Neural cell (in vitro differentiated cells): ENCODE results near the gene COPS9.

ENCODE experiments used
- EP300 ChIP-seq: fragments of 450-650 bp; conservative IDR thresholded peaks from 2 replicates; pipeline ENCODE4 v1.6.1; 2014; ENCODE audit warnings: antibody characterized with exemption, mild to moderate bottlenecking, moderate library complexity; ENCODE audit not compliant: poor library complexity, severe bottlenecking
- EZH2 ChIP-seq: fragments of 200-600, 300-800 bp; shearing (Covaris generic), sonication (generic); IDR thresholded peaks from 2 replicates; pipeline ENCODE4 v1.6.1; 2014; ENCODE audit warnings: antibody characterized with exemption, low read length, borderline replicate concordance, mild to moderate bottlenecking; ENCODE audit not compliant: insufficient read depth, poor library complexity, severe bottlenecking
- MXI1 ChIP-seq: fragments of 450-650 bp; conservative IDR thresholded peaks from 2 replicates; pipeline ENCODE4 v1.6.1; 2014; ENCODE audit warnings: antibody characterized with exemption, mild to moderate bottlenecking; ENCODE audit not compliant: poor library complexity, severe bottlenecking
- POLR2AphosphoS5 ChIP-seq: IDR thresholded peaks from 2 replicates; pipeline ENCODE4 v1.6.1; 2012
- RAD21 ChIP-seq: fragments of 450-650 bp; conservative IDR thresholded peaks from 2 replicates; pipeline ENCODE4 v1.6.1; 2014; ENCODE audit warnings: antibody characterized with exemption, mild to moderate bottlenecking, moderate library complexity
- TF ChIP-seq, protein P1 (sequence below): fragments of 450-650 bp; IDR thresholded peaks from 2 replicates; pipeline ENCODE4 v1.5.1; 2014; ENCODE audit warnings: antibody characterized with exemption, mild to moderate bottlenecking, moderate library complexity; ENCODE audit not compliant: poor library complexity, severe bottlenecking
- TF ChIP-seq, protein P2 (sequence below): IDR thresholded peaks from 2 replicates; pipeline ENCODE4 v1.6.1; 2012; ENCODE audit warnings: borderline replicate concordance

DNA sequence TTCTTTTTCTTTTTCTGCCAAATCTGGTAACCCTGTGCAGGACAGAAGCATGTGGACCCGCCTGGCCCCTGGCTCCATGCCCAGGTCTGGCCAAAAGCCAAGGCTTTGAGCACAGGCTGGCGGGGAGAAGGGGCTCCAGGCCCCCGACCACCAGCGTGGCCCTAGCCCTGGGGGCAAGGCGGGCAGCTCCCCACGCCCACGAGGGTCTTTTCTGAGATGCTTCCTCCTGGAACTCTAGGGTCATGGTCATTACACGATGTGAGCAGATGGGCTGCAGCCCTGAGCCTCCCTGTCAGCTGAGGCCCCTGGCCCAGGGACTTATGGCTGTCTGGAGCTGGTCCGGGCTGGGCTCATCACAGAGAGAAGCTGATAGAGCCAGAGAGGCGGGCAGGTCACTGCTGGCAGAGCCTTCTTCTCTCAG is 10.0 kb upstream of the COPS9 start:
- no peak for TF ChIP-seq EP300
- no peak for TF ChIP-seq POLR2AphosphoS5
- TF ChIP-seq, protein P1, sequence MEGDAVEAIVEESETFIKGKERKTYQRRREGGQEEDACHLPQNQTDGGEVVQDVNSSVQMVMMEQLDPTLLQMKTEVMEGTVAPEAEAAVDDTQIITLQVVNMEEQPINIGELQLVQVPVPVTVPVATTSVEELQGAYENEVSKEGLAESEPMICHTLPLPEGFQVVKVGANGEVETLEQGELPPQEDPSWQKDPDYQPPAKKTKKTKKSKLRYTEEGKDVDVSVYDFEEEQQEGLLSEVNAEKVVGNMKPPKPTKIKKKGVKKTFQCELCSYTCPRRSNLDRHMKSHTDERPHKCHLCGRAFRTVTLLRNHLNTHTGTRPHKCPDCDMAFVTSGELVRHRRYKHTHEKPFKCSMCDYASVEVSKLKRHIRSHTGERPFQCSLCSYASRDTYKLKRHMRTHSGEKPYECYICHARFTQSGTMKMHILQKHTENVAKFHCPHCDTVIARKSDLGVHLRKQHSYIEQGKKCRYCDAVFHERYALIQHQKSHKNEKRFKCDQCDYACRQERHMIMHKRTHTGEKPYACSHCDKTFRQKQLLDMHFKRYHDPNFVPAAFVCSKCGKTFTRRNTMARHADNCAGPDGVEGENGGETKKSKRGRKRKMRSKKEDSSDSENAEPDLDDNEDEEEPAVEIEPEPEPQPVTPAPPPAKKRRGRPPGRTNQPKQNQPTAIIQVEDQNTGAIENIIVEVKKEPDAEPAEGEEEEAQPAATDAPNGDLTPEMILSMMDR = no peak
- TF ChIP-seq, protein P2, sequence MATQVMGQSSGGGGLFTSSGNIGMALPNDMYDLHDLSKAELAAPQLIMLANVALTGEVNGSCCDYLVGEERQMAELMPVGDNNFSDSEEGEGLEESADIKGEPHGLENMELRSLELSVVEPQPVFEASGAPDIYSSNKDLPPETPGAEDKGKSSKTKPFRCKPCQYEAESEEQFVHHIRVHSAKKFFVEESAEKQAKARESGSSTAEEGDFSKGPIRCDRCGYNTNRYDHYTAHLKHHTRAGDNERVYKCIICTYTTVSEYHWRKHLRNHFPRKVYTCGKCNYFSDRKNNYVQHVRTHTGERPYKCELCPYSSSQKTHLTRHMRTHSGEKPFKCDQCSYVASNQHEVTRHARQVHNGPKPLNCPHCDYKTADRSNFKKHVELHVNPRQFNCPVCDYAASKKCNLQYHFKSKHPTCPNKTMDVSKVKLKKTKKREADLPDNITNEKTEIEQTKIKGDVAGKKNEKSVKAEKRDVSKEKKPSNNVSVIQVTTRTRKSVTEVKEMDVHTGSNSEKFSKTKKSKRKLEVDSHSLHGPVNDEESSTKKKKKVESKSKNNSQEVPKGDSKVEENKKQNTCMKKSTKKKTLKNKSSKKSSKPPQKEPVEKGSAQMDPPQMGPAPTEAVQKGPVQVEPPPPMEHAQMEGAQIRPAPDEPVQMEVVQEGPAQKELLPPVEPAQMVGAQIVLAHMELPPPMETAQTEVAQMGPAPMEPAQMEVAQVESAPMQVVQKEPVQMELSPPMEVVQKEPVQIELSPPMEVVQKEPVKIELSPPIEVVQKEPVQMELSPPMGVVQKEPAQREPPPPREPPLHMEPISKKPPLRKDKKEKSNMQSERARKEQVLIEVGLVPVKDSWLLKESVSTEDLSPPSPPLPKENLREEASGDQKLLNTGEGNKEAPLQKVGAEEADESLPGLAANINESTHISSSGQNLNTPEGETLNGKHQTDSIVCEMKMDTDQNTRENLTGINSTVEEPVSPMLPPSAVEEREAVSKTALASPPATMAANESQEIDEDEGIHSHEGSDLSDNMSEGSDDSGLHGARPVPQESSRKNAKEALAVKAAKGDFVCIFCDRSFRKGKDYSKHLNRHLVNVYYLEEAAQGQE = no peak
- no peak for TF ChIP-seq RAD21
- TF ChIP-seq MXI1 = no peak
- no peak for TF ChIP-seq EZH2
